Small intestine (tissue), 7 donors: ENCODE measurements around the gene AGPAT4. TPM values are rescaled to one million over a fixed set of nuclear protein-coding genes. Genes with fewer than 3 reads are reported as not detected.

Experiments
- DNase-seq, 2 donors: peaks; one replicate each; pipeline versions ENCODE4 v3.0.0 to v3.0.0-alpha.2; 2013
- FAIRE-seq: peaks from 2 replicates; lab custom pipeline; 2012; peaks lifted over from hg19 to GRCh38; lab: Jason Lieb, UNC
- H3K27ac ChIP-seq, 3 donors: one replicate each; pipeline ENCODE4 v1.5.1; 2013; ENCODE audit warnings: low read length in 2 of 3, mild to moderate bottlenecking in 2 of 3, control low read depth in 1 of 3, inconsistent platforms in 1 of 3, low read depth in 1 of 3, moderate library complexity in 1 of 3
- H3K27me3 ChIP-seq, 3 donors: one replicate each; pipeline ENCODE4 v1.6.1; 2013; ENCODE audit warnings: low read length in 3 of 3, inconsistent platforms in 1 of 3; ENCODE audit not compliant: control insufficient read depth in 3 of 3, insufficient read depth in 3 of 3
- H3K36me3 ChIP-seq, 3 donors: one replicate each; pipeline ENCODE4 v1.6.1; 2013; ENCODE audit warnings: low read length in 3 of 3, inconsistent platforms in 1 of 3, low read depth in 1 of 3, mild to moderate bottlenecking in 1 of 3, moderate library complexity in 1 of 3; ENCODE audit not compliant: control insufficient read depth in 3 of 3, insufficient read depth in 2 of 3
- H3K4me1 ChIP-seq, 3 donors: one replicate each; pipeline ENCODE4 v1.6.1; 2013; ENCODE audit warnings: low read length in 2 of 3, inconsistent platforms in 1 of 3, low read depth in 1 of 3, mild to moderate bottlenecking in 1 of 3, moderate library complexity in 1 of 3; ENCODE audit not compliant: control insufficient read depth in 3 of 3, insufficient read depth in 2 of 3
- H3K4me3 ChIP-seq, 3 donors: one replicate each; pipeline ENCODE4 v1.5.1; 2013; ENCODE audit warnings: low read length in 3 of 3, control low read depth in 1 of 3, inconsistent platforms in 1 of 3, low read depth in 1 of 3, mild to moderate bottlenecking in 1 of 3, moderate library complexity in 1 of 3
- H3K9me3 ChIP-seq, 2 donors: one replicate each; pipeline ENCODE4 v1.6.1; 2013; ENCODE audit warnings: low read depth in 1 of 2, low read length in 1 of 2; ENCODE audit not compliant: control insufficient read depth in 2 of 2, insufficient read depth in 1 of 2
- WGBS, 3 donors: extraction: QIAGEN DNeasy Blood & Tissue Kit; methylation state at CpG; one replicate each; pipeline ENCODE4 v1.1.7; 2013; 5-methylcytosine and 5-hydroxymethylcytosine counted together
- polyA plus RNA-seq, 4 donors: library from polyadenylated mRNA; stranded (reverse) in 3 of 4; unstranded in 1 of 4; fragments of 200-250 nt in 3 of 4; fragments of 120-200 nt in 1 of 4; gene quantifications; one replicate each; pipeline versions ENCODE4 v1.2.1 to v1.2.3, GENCODE V29; 2013
- donor health status: healthy with polysubstance abuse.
- donor health status: control.
- donor health status: control.
- donor health status: Bipolar disorder and iron deficiency.
- donor health status: healthy.

Gene AGPAT4
- polyA plus RNA-seq, 4 donors = 1.6 to 2.3 TPM; not detected in 2

DNA sequence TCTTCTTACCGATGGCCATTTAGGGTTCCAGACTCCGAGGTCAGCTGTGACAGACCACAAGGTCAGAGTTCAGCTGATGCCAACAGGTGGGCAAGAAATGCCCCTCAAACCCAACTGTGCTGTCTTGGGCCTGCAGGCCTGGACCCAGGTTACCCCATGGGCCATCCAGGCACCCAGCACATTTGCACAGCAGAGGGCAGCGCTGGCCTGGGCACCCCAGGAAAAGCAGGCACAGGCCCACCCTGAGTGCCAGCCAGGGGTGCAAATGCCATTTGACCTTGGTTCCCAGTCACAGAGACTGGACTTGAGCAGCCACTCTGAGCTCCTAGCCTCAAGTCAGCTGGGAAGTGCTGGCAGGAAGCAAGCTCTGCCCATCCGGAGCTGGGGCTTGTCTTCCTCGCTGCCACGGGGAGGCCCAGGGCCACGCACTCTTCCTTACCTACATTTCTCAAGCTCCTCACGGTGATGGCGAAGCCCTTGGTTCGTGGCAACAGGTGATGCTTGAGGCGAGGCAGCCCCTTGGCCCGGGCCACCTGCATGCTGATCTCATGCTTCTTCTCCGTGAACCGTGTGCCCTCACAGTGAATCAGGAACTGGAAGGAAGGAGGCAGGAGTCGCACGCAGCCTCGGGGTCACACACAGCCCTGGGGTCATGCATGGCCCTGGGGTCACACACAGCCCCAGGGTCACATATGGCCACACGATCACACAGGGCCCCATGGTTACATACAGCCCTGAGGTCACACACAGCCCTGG, 120.8 kb downstream of the AGPAT4 start:
- no peaks in the 10 kb centered on the region for H3K27me3 ChIP-seq
- peaks cover 0 to 8% of the 10 kb centered on the region in 2 donors for H3K9me3 ChIP-seq
- H3K4me3 ChIP-seq = no peak overlapping the region
- WGBS, 3 donors = 87 to 93% (median 88%) methylated on average over 18 of the region's 18 CpGs
- FAIRE-seq (no peak), DNase-seq (no peak)
- H3K27ac ChIP-seq = no peak overlapping the region
- H3K36me3 ChIP-seq = peaks cover 0 to 25% (median 0%) of the 10 kb centered on the region in 3 donors
- no peaks in the 10 kb centered on the region for H3K4me1 ChIP-seq

DNA sequence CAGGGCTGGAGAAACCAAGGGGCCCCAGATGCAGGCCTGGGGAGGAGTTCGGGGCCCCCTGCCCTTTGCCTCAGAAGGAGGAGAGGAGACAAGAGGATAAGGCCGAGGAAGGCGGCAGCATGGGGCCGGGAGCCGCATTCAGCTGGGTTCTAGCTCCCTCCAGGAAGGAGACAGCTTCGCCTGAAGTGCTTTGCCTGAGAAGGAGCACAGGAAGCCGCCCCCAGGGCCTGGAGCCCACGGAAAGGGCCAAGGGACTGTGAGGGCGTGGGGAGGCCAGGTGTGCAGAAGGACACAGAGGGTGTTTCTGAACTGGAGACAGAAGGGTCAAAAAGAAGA, 121.4 kb downstream of the AGPAT4 start:
- no peak for DNase-seq
- H3K4me3 ChIP-seq = no peak overlapping the region
- no peak for FAIRE-seq
- 79 to 83% (median 83%) methylated on average over 8 to 9 of the region's 9 CpGs for WGBS, 3 donors
- no peak overlapping the region for H3K27ac ChIP-seq
- H3K36me3 ChIP-seq = peaks cover 0 to 25% (median 0%) of the 10 kb centered on the region in 3 donors
- no peaks in the 10 kb centered on the region for H3K27me3 ChIP-seq
- H3K4me1 ChIP-seq = no peaks in the 10 kb centered on the region
- peaks cover 0 to 6% of the 10 kb centered on the region in 2 donors for H3K9me3 ChIP-seq

DNA sequence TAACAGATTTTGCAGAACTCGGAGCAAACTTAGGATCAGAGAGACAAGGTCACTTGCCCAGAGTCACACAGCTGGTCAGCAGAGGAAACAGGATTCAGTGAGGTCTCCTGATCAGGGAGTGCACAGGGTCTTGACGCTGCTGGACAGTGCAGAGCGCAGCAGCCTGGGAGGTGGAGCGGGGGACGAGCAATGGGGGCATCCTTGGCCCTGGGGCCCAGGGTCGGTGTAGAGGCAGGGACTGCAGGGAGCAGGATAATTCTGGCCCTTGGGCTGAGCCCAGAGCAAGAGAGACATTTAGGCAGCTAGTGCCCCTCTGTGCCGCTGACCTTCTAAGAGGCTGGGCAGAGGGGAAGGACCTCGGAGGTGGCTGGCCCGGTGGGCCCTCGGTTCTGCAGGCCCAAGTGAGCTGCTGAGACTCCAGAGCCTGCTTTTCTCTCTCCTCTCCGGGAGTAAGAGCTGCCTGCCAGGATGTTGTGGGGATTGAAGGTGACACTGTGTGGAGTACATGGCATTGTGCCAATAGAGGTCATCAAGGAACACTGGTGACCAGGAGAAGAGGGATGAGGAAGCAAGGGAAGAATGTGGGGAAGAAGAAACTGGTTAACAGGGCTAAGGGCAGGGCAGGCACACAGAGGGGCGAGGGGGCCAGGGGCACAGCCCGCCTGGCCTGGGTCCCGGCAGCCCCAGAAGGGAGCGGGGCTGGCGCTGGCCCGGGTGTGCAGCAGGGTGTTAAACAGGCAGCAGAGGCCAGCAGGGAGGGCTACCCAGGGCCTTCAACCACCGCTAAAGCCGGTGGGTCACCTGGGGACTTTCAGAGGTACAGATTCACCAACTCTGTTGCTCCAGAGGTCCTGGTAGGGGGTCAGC, 122.0 kb downstream of the AGPAT4 start:
- 87 to 91% (median 87%) methylated on average over 17 to 19 of the region's 19 CpGs for WGBS, 3 donors
- no peak overlapping the region for H3K27ac ChIP-seq

DNA sequence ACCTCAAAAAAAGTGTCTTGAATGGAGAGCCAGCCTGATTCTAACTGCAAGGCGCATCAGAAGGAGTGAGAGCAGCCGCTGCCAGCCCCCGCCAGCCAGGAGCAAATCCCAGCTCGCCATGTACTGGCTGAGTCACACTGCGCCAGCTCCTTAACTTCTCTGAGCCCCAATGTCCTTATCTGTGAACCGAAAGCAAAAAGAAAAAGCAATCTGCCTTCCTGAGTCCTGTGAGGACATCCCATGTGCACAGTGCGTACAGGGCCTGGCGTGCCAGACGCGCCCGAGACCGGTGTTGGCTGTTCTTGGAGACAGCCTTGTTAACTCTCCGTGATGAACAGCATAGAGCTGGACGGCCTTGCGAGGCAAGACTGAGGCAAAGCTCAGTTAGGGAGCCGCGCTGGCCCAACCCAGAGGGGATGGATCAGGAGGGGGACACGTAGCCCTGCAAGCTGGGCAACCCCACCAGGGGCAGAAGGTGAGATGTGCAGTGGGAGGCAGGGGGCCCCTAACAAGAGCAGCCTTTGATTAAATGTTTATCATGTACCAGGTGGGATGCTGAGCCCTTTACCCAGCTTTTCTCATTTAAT, 122.7 kb downstream of the AGPAT4 start:
- Histone ChIP-seq H3K4me3 (no peak overlapping the region), H3K27me3 (no peaks in the 10 kb centered on the region), H3K4me1 (no peaks in the 10 kb centered on the region), H3K27ac (no peak overlapping the region), H3K9me3 (peaks cover 0 to 3% of the 10 kb centered on the region in 2 donors), H3K36me3 (peaks cover 0 to 25% (median 0%) of the 10 kb centered on the region in 3 donors)
- FAIRE-seq = no peak
- WGBS, 3 donors = 87 to 95% (median 91%) methylated on average over 18 of the region's 18 CpGs
- no peak for DNase-seq

More for the DNA sequence above, 122.0 kb downstream of the AGPAT4 start:
- H3K4me3 ChIP-seq = no peak overlapping the region
- no peaks in the 10 kb centered on the region for H3K27me3 ChIP-seq
- FAIRE-seq = no peak
- H3K4me1 ChIP-seq = no peaks in the 10 kb centered on the region
- no peak for DNase-seq
- H3K9me3 ChIP-seq = peaks cover 0 to 3% of the 10 kb centered on the region in 2 donors
- peaks cover 0 to 25% (median 0%) of the 10 kb centered on the region in 3 donors for H3K36me3 ChIP-seq

DNA sequence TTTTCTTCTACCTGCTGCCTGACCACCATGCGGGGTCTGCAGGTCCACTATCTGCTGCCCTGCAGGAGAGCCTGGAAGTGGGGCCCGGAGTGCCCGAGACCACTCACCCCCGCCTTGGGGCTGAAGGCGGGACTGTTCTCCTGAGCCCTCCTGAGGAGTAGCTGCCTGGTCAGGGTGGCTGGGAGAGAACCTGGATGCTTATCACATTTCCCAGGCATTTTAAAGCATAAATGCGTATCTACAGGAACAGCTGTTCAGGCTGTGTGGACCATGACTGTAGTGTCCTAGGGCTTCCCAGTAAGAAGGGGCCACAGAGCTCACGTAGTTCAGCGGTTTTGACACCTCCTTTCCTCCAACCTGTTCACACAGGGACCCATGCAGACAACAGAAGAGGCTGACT, 123.3 kb downstream of the AGPAT4 start:
- Histone ChIP-seq H3K9me3 (no peaks in the 10 kb centered on the region), H3K27me3 (no peaks in the 10 kb centered on the region), H3K27ac (no peak overlapping the region), H3K4me3 (no peak overlapping the region), H3K4me1 (no peaks in the 10 kb centered on the region), H3K36me3 (peaks cover 0 to 22% (median 0%) of the 10 kb centered on the region in 3 donors)
- FAIRE-seq (no peak), DNase-seq (no peak)
- WGBS, 3 donors = 81 to 91% (median 82%) methylated on average over 8 of the region's 8 CpGs

DNA sequence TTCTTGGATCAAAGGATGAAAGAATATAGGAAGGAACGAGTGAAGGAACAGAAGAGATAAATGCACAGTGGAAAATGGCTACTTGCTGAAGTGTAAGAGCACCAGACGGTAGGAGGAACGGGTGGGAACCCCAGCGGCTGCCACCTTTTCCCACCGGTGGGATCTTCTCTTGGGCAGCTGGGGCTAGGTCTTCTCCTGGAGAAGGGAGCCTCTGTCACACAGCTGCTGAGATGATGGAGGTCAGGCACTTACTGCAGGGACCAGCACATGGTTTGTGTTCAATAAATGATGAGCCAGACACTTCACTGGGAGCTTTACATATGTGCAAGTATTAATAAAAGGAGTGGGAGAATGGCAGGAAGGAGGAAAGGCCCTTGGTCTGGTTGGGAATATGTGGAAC, 123.7 kb downstream of the AGPAT4 start:
- Histone ChIP-seq H3K4me1 (no peaks in the 10 kb centered on the region), H3K27ac (no peak overlapping the region), H3K36me3 (peaks cover 0 to 19% (median 0%) of the 10 kb centered on the region in 3 donors), H3K27me3 (no peaks in the 10 kb centered on the region), H3K4me3 (no peak overlapping the region), H3K9me3 (no peaks in the 10 kb centered on the region)
- no peak for DNase-seq
- FAIRE-seq = no peak
- WGBS, 3 donors = 87 to 96% (median 89%) methylated on average over 5 of the region's 5 CpGs

DNA sequence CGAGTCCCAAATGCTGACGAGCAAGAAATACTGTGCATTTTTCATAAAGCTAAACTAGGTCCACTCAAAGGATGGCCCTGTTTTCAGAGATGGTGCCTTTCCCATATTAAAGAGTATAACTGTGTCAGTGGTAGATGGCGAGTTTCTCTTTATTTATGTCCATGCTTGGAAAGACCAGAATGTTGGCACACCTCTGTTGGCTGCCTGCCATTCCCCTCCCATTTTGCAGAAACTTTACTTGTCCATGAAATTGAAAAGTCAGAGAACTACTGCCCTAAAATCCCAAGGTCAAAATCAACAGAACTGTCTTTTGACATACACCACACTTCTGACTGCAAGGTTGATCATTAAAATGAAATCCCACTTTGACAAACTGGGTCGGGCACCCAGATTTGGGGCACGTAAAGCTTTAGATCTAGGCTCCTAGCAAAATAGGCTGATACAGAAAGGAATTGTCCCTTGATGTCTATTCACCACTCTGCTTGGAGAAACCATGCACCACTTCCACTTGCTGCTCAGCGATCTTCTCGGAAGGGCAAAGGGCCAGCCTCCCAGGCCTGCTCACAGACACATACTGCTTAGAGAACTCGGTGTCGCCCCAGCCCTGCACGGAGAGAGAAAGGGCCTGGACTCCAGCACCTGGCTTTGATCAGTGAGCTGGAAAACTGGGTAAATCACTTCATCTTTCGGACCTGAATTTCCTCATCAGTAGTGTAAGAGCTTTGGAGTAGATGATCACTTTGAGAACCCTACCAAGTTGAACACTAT, 130.0 kb downstream of the AGPAT4 start:
- no peaks in the 10 kb centered on the region for H3K9me3 ChIP-seq
- H3K36me3 ChIP-seq = peaks cover 0 to 7% (median 0%) of the 10 kb centered on the region in 3 donors
- H3K27me3 ChIP-seq = no peaks in the 10 kb centered on the region
- no peak for DNase-seq
- no peak for FAIRE-seq
- WGBS, 3 donors = 89 to 90% (median 90%) methylated on average over 11 of the region's 11 CpGs
- H3K4me3 ChIP-seq = no peak overlapping the region
- no peaks in the 10 kb centered on the region for H3K4me1 ChIP-seq
- H3K27ac ChIP-seq = no peak overlapping the region

DNA sequence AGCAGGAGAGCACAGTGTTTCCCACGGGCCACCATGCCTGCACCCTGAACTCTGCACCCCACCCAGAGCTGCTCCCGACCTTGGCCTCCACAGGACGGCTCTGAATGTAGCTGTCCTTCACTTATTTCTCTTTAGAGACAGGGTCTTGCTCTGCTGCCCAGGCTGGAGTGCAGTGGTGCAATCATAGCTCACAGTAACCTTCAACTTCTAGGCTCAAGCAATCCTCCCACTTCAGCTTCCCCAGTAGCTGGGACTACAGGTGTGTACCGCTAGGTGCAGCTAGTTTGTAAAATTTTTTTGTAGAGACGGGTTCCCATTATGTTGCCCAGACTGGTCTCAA, 130.9 kb downstream of the AGPAT4 start:
- Histone ChIP-seq H3K9me3 (no peaks in the 10 kb centered on the region), H3K4me3 (no peak overlapping the region), H3K27ac (no peak overlapping the region), H3K27me3 (no peaks in the 10 kb centered on the region), H3K4me1 (no peaks in the 10 kb centered on the region), H3K36me3 (peaks cover 0 to 7% (median 0%) of the 10 kb centered on the region in 3 donors)
- FAIRE-seq (no peak), DNase-seq (no peak)
- WGBS, 3 donors = 83 to 90% (median 86%) methylated on average over 5 of the region's 5 CpGs
